Muscle of back (tissue), 11 donors: Measurements from ENCODE around the gene RING1. TPM values are rescaled to one million over a fixed set of nuclear protein-coding genes. Genes with fewer than 3 reads are reported as not detected.
A peak's percentile ranks its signal among the peaks of the same experiment; 100 is the strongest.

ENCODE experiments used
- DNase-seq, 3 donors: peaks; one replicate each; pipeline versions ENCODE4 v3.0.0 to v3.0.0-alpha.2; 2013
- polyA plus RNA-seq, 10 donors: library from polyadenylated mRNA; unstranded; fragments of 120-200 nt; gene quantifications; one replicate each; pipeline ENCODE4 v1.2.1, GENCODE V29; 2013; ENCODE audit not compliant: insufficient read length in 10 of 10

The RING1 gene
- polyA plus RNA-seq, 10 donors, result 25.1 to 43.3 (median 29.9) TPM

- DNase-seq, result peak; percentile 34 to 51 (median 46)
Measured at GRCh38 chr6:33191383-33192104, 16.8 kb upstream of the RING1 start.

GRCh38 chr6:33192105-33192646, 16.1 kb upstream of the RING1 start, which contains the start of gene COL11A2:
Gene COL11A2 (minus strand): TSS chr6:33192467. CDS start chr6:33192240, 227 bp downstream.
- DNase-seq, result peak in 1 of 3 donors; percentile 40

GRCh38 chr6:33192671-33193602, 15.4 kb upstream of the RING1 start:
- peak in 1 of 3 donors; percentile 42 for DNase-seq

GRCh38 chr6:33193619-33194018, 14.7 kb upstream of the RING1 start:
- DNase-seq, result no peak

- DNase-seq, result no peak
Measured at GRCh38 chr6:33194431-33194979, 13.8 kb upstream of the RING1 start.

- no peak for DNase-seq
Measured at GRCh38 chr6:33195304-33196165, 12.8 kb upstream of the RING1 start.

GRCh38 chr6:33197431-33198048, 10.8 kb upstream of the RING1 start:
- peak in 2 of 3 donors; percentile 36 to 60 for DNase-seq

GRCh38 chr6:33198159-33198852, 10.0 kb upstream of the RING1 start:
- no peak for DNase-seq

- DNase-seq, result no peak
Measured at GRCh38 chr6:33198853-33199436, 9.4 kb upstream of the RING1 start.

- DNase-seq, result peak in 2 of 3 donors; percentile 47 to 71
Measured at GRCh38 chr6:33199687-33200218, 8.5 kb upstream of the RING1 start.

GRCh38 chr6:33200219-33201146, 7.8 kb upstream of the RING1 start, which contains the start of the genes RXRB and SLC39A7:
Gene RXRB (minus strand): TSS chr6:33200665. CDS start chr6:33200476, 189 bp downstream.
Gene SLC39A7 (plus strand): TSS chr6:33200867. CDS start chr6:33201246, 379 bp downstream.
- DNase-seq, result peak; percentile 100

GRCh38 chr6:33201147-33201545, 7.2 kb upstream of the RING1 start:
- DNase-seq, result no peak

GRCh38 chr6:33201935-33202334, 6.4 kb upstream of the RING1 start:
- DNase-seq, result no peak

- no peak for DNase-seq
Measured at GRCh38 chr6:33202799-33203198, 5.5 kb upstream of the RING1 start.

GRCh38 chr6:33203443-33204164, 4.7 kb upstream of the RING1 start:
- peak in 1 of 3 donors; percentile 22 for DNase-seq

- DNase-seq, result no peak
Measured at GRCh38 chr6:33204165-33204414, 4.2 kb upstream of the RING1 start.

- peak; percentile 91 to 96 (median 93) for DNase-seq
Measured at GRCh38 chr6:33204415-33205190, 3.7 kb upstream of the RING1 start, which contains the start of gene HSD17B8. Gene HSD17B8 (plus strand): TSS chr6:33204655. CDS start chr6:33204669, 14 bp downstream.
